ENCODE measurements around the gene CEP72. TPM values are rescaled to one million over a fixed set of nuclear protein-coding genes. Genes with fewer than 3 reads are reported as not detected.

The CEP72 gene
- total and polyA plus RNA-seq, 2 of the 13 experiments (the other 11 are each of a cell fraction or from before 2014, with no cell fraction given) = 3.4 to 9.4 TPM

GRCh38 chr5:584846-585245 is 27.3 kb upstream of the CEP72 start:
- H3K79me2 ChIP-seq (ENCODE audit: insufficient read depth, low read length) = no peaks in the 10 kb centered on the region
- BruUV-seq (replicated peaks) = no TSS peak
- TF ChIP-seq ZNF407 (CRISPR knock-in tag; IDR thresholded peaks at IDR 0.05; ENCODE audit: not compliant biosample characterization) = no peak
- TF ChIP-seq ZNF547 (CRISPR knock-in tag; IDR thresholded peaks at IDR 0.05) = no peak
- no peak for TF ChIP-seq KDM4B (CRISPR knock-in tag; IDR thresholded peaks at IDR 0.05)
- no peak for TF ChIP-seq CERS6 (CRISPR knock-in tag; IDR thresholded peaks at IDR 0.05)
- TF ChIP-seq HOXA9 (CRISPR knock-in tag; IDR thresholded peaks at IDR 0.05; ENCODE audit: borderline replicate concordance) = no peak
- no peak for TF ChIP-seq PCBP1 (IDR thresholded peaks at IDR 0.05; ENCODE audit: borderline replicate concordance, low read depth, low read length)
- TF ChIP-seq ZNF260 (CRISPR knock-in tag; IDR thresholded peaks at IDR 0.05; ENCODE audit: borderline replicate concordance, low read depth) = no peak
- TF ChIP-seq ZNF17 (CRISPR knock-in tag; IDR thresholded peaks at IDR 0.05) = no peak

More at GRCh38 chr5:584846-585245, 27.3 kb upstream of the CEP72 start:
- Histone ChIP-seq H3K4me3 (replicated peaks in 1 of 3; ENCODE audit: insufficient read depth in 1 of 3, low read depth in 2 of 3, low read length in 3 of 3) (no peak overlapping the region), H3K9me3 (ENCODE audit: low read length) (no peaks in the 10 kb centered on the region), H3K9ac (ENCODE audit: insufficient read depth, low read depth, low read length) (no peak overlapping the region), H3K4me1 (ENCODE audit: insufficient read depth, low read length) (peaks cover 10% of the 10 kb centered on the region; the same call in 1 of the 2 replicates), H3K36me3 (replicated peaks in 1 of 2; ENCODE audit: control insufficient read depth in 1 of 2, insufficient read depth in 2 of 2, low read length in 2 of 2) (no peaks in the 10 kb centered on the region), H3K4me2 (ENCODE audit: low read depth, low read length) (no peak overlapping the region), H3K27me3 (ENCODE audit: control insufficient read depth in 1 of 2, insufficient read depth in 2 of 2, low read length in 2 of 2) (peaks cover 4 to 34% of the 10 kb centered on the region in 2 experiments), H3K27ac (ENCODE audit: extremely low read length, insufficient read depth, low read length) (no peak overlapping the region), H4K20me1 (ENCODE audit: insufficient read depth, low read length) (no peaks in the 10 kb centered on the region), H2AFZ (ENCODE audit: low read length) (no peak overlapping the region)
- ChIA-PET CTCF (ENCODE audit: low intra/inter-chr PET ratio, low total read pairs) (no interaction called here), POLR2A (no interaction called here)
- DNase-seq (ENCODE audit: low spot score) (no peak), ATAC-seq (no peak), FAIRE-seq (no peak)
- 2% methylated on average over 2 of the region's 2 CpGs for WGBS (ENCODE audit: low lambda C conversion rate)
- in situ Hi-C loops (cut with HindIII; ENCODE audit: extremely low pct_ligation_motif_present, low pct_unique_long_range_greater_than_20kb) (no loop called here), intact Hi-C loops (cut with micrococcal nuclease; ENCODE audit: unreplicated experiment) (no loop called here)

Data from HepG2 (cell line).